HepG2 (cell line): ENCODE results near the gene SGF29. TPM values are rescaled to one million over a fixed set of nuclear protein-coding genes. Genes with fewer than 3 reads are reported as not detected.
A peak's percentile ranks its signal among the peaks of the same experiment; 100 is the strongest.

Experiments used
- ATAC-seq: fragments of 200-7000 bp; cut with Tn5 transposase; 3 replicates; pipeline ENCODE4 v1.9.1; 2020; ENCODE audit warnings: mild to moderate bottlenecking, moderate library complexity
- BruUV-seq: library from RNA; stranded (reverse); fragments of 400-500 nt; replicated peaks from 2 replicates; lab custom pipeline; 2021; lab: Mats Ljungman, UMichigan
- CTCF ChIA-PET: fragments of 300-600 bp; formaldehyde crosslinking; extraction: SDS; loops from one replicate; lab custom pipeline; 2021; ENCODE audit warnings: low total read pairs, inconsistent platforms, low intra/inter-chr PET ratio; lab: Yijun Ruan, JAX
- POLR2A ChIA-PET: fragments of 350-600 bp; sonication (Branson Sonifier 250); formaldehyde crosslinking; loops from one replicate; lab custom pipeline; 2020; ENCODE audit warnings: antibody characterized with exemption, inconsistent platforms; lab: Yijun Ruan, JAX
- DNase-seq: peaks from one replicate; pipeline ENCODE4 v3.0.0-alpha.2; 2015; ENCODE audit warnings: low spot score
- FAIRE-seq: peaks from 3 replicates; lab custom pipeline; 2011; peaks lifted over from hg19 to GRCh38; lab: Jason Lieb, UNC
- H2AFZ ChIP-seq: one replicate; pipeline ENCODE4 v1.6.1; 2011; ENCODE audit warnings: low read length, inconsistent platforms
- H3K27ac ChIP-seq: fragments of 300-600 bp; 3 replicates; pipeline ENCODE4 v1.8.0; 2011; ENCODE audit warnings: mixed run types, mild to moderate bottlenecking, mixed read lengths, low read length, inconsistent platforms; ENCODE audit not compliant: insufficient read depth; ENCODE audit errors: extremely low read length
- H3K27me3 ChIP-seq, 2 experiments: fragments of 200-600 bp in 1 of 2; 2 replicates in 1 of 2; 3 replicates in 1 of 2; pipeline versions ENCODE4 v1.6.0 to v1.8.0; 2011; ENCODE audit warnings: low read length in 2 of 2, mild to moderate bottlenecking in 2 of 2, moderate library complexity in 2 of 2, inconsistent platforms in 1 of 2; ENCODE audit not compliant: insufficient read depth in 2 of 2, control insufficient read depth in 1 of 2
- H3K36me3 ChIP-seq, 2 experiments: fragments of 200-600 bp in 1 of 2; replicated peaks in 1 of 2; 2 replicates in 1 of 2; 3 replicates in 1 of 2; pipeline versions ENCODE4 v1.5.1 to v1.8.0; 2011; ENCODE audit warnings: low read length in 2 of 2, inconsistent platforms in 1 of 2; ENCODE audit not compliant: insufficient read depth in 2 of 2, control insufficient read depth in 1 of 2
- H3K4me1 ChIP-seq: 2 replicates; pipeline ENCODE4 v1.5.1; 2012; ENCODE audit warnings: low read length, inconsistent platforms; ENCODE audit not compliant: insufficient read depth
- H3K4me2 ChIP-seq: 2 replicates; pipeline ENCODE4 v1.6.0; 2011; ENCODE audit warnings: low read depth, low read length, inconsistent platforms
- H3K4me3 ChIP-seq, 3 experiments: fragments of 200-600 bp in 1 of 3; sonication (generic), shearing (Covaris generic) in 1 of 3; replicated peaks in 1 of 3; 2 replicates each; pipeline ENCODE4 v1.5.1; 2011 to 2016; ENCODE audit warnings: low read length in 3 of 3, inconsistent platforms in 2 of 3, low read depth in 2 of 3, mild to moderate bottlenecking in 2 of 3, control low read depth in 1 of 3, mixed read lengths in 1 of 3; ENCODE audit not compliant: insufficient read depth in 1 of 3
- H3K79me2 ChIP-seq: one replicate; pipeline ENCODE4 v1.6.1; 2011; ENCODE audit warnings: low read length, inconsistent platforms; ENCODE audit not compliant: insufficient read depth
- H3K9ac ChIP-seq: 2 replicates; pipeline ENCODE4 v1.6.0; 2011; ENCODE audit warnings: mild to moderate bottlenecking, low read depth, low read length, inconsistent platforms; ENCODE audit not compliant: insufficient read depth
- H3K9me3 ChIP-seq: 2 replicates; pipeline ENCODE4 v1.5.1; 2012; ENCODE audit warnings: mild to moderate bottlenecking, low read length
- H4K20me1 ChIP-seq: 2 replicates; pipeline ENCODE4 v1.6.0; 2011; ENCODE audit warnings: inconsistent platforms, mild to moderate bottlenecking, low read length, moderate library complexity; ENCODE audit not compliant: insufficient read depth
- ARNT ChIP-seq: fragments of 450-650 bp; IDR thresholded peaks from 2 replicates; pipeline ENCODE4 v1.6.1; 2017
- ARNTL ChIP-seq: sonication (generic); formaldehyde crosslinking; IDR thresholded peaks from 2 replicates; pipeline ENCODE4 v1.4.0; 2020; ENCODE audit warnings: mild to moderate bottlenecking, missing genetic modification reagents
- CENPT ChIP-seq: sonication (generic); formaldehyde crosslinking; IDR thresholded peaks from 2 replicates; pipeline ENCODE4 v1.8.0; 2022; ENCODE audit warnings: low read depth, mild to moderate bottlenecking, moderate library complexity, missing genetic modification reagents
- DR1 ChIP-seq: sonication (generic); formaldehyde crosslinking; IDR thresholded peaks from 2 replicates; pipeline ENCODE4 v1.8.0; 2021; ENCODE audit warnings: mild to moderate bottlenecking, missing genetic modification reagents, inconsistent platforms
- GABPA ChIP-seq, 2 experiments: IDR thresholded peaks; 2 replicates each; pipeline ENCODE4 v1.6.1; 2011 to 2016; ENCODE audit warnings: low read depth in 2 of 2, low read length in 1 of 2, missing biosample characterization in 1 of 2, missing genetic modification characterization in 1 of 2
- HDAC2 ChIP-seq: sonication (generic); formaldehyde crosslinking; IDR thresholded peaks from 2 replicates; pipeline ENCODE4 v1.4.0; 2020; ENCODE audit warnings: missing genetic modification reagents
- HES4 ChIP-seq: sonication (generic); formaldehyde crosslinking; IDR thresholded peaks from 2 replicates; pipeline ENCODE4 v1.9.0; 2021; ENCODE audit warnings: mild to moderate bottlenecking, missing genetic modification reagents, borderline replicate concordance
- HNF4A ChIP-seq: sonication (generic); formaldehyde crosslinking; IDR thresholded peaks from 2 replicates; pipeline ENCODE4 v1.4.0; 2020; ENCODE audit warnings: missing genetic modification reagents
- KDM5B ChIP-seq: sonication (generic); formaldehyde crosslinking; IDR thresholded peaks from 2 replicates; pipeline ENCODE4 v1.4.0; 2020; ENCODE audit warnings: missing genetic modification reagents, mild to moderate bottlenecking, borderline replicate concordance
- LCORL ChIP-seq, 2 experiments: fragments of 450-650 bp in 1 of 2; sonication (generic) in 1 of 2; formaldehyde crosslinking in 1 of 2; IDR thresholded peaks; 2 replicates each; pipeline versions ENCODE4 v1.5.0 to v1.6.1; 2017 to 2020; ENCODE audit warnings: antibody characterized with exemption in 1 of 2, missing genetic modification reagents in 1 of 2
- NRL ChIP-seq: sonication (generic); formaldehyde crosslinking; IDR thresholded peaks from 2 replicates; pipeline ENCODE4 v1.5.0; 2020; ENCODE audit warnings: missing genetic modification reagents, mild to moderate bottlenecking, moderate library complexity, borderline replicate concordance
- SALL1 ChIP-seq: sonication (generic); formaldehyde crosslinking; IDR thresholded peaks from 2 replicates; pipeline ENCODE4 v1.8.0; 2022; ENCODE audit warnings: mild to moderate bottlenecking, missing genetic modification reagents
- ZNF44 ChIP-seq: sonication (generic); formaldehyde crosslinking; IDR thresholded peaks from 2 replicates; pipeline ENCODE4 v1.5.1; 2020; ENCODE audit warnings: mild to moderate bottlenecking, missing genetic modification reagents
- ZNF766 ChIP-seq: sonication (generic); formaldehyde crosslinking; IDR thresholded peaks from 2 replicates; pipeline ENCODE4 v1.5.0; 2020; ENCODE audit warnings: missing genetic modification reagents, borderline replicate concordance
- ZNF776 ChIP-seq: sonication (generic); formaldehyde crosslinking; IDR thresholded peaks from 2 replicates; pipeline ENCODE4 v1.4.0; 2020; ENCODE audit warnings: mild to moderate bottlenecking, missing genetic modification reagents
- ZNF784 ChIP-seq: sonication (generic); formaldehyde crosslinking; IDR thresholded peaks from 2 replicates; pipeline ENCODE4 v1.5.1; 2020; ENCODE audit warnings: missing genetic modification reagents, mild to moderate bottlenecking, borderline replicate concordance
- WGBS: methylation state at CpG from one replicate; pipeline ENCODE4 v1.1.6; 2017; ENCODE audit warnings: low lambda C conversion rate; 5-methylcytosine and 5-hydroxymethylcytosine counted together
- in situ Hi-C: cut with HindIII; loops from 2 replicates; pipeline ENCODE4 v1.10.0; 2017; ENCODE audit warnings: low pct_unique_long_range_greater_than_20kb; ENCODE audit not compliant: extremely low pct_ligation_motif_present
- intact Hi-C: fragments of 100-400 bp; cut with micrococcal nuclease; formaldehyde crosslinking; loops from one replicate; pipeline ENCODE4 v1.10.0; 2022; ENCODE audit not compliant: unreplicated experiment
- polyA plus RNA-seq, 8 experiments: library from polyadenylated mRNA; depleted of rRNA in 3 of 8; stranded (reverse) in 7 of 8; unstranded in 1 of 8; fragments of >200 nt; fragmentation: Illumina TruSeq in 4 of 8; extraction: Trizol in 4 of 8; gene quantifications; 2 replicates each; pipeline versions ENCODE4 v1.2.1 to v1.2.3, GENCODE V29; 2011 to 2016; ENCODE audit warnings: low read depth in 4 of 8, missing spikeins in 1 of 8, mixed read lengths in 1 of 8; ENCODE audit not compliant: insufficient read depth in 1 of 8
- total RNA-seq, 5 experiments: library from RNA; depleted of rRNA; stranded (reverse); fragments of >200 nt; fragmentation: Illumina TruSeq; extraction: Trizol; gene quantifications; 2 replicates each; pipeline ENCODE4 v1.2.3, GENCODE V29; 2016; ENCODE audit warnings: low read depth in 1 of 5
- TF ChIP-seq, protein P1 (sequence below): sonication (generic); formaldehyde crosslinking; conservative IDR thresholded peaks from 2 replicates; pipeline ENCODE4 v1.4.0; 2020; ENCODE audit warnings: mild to moderate bottlenecking, missing genetic modification reagents, moderate library complexity

The SGF29 gene
- total and polyA plus RNA-seq, 2 of the 13 experiments (the other 11 are each of a cell fraction or from before 2014, with no cell fraction given), result 5.0 to 29.4 TPM

DNA sequence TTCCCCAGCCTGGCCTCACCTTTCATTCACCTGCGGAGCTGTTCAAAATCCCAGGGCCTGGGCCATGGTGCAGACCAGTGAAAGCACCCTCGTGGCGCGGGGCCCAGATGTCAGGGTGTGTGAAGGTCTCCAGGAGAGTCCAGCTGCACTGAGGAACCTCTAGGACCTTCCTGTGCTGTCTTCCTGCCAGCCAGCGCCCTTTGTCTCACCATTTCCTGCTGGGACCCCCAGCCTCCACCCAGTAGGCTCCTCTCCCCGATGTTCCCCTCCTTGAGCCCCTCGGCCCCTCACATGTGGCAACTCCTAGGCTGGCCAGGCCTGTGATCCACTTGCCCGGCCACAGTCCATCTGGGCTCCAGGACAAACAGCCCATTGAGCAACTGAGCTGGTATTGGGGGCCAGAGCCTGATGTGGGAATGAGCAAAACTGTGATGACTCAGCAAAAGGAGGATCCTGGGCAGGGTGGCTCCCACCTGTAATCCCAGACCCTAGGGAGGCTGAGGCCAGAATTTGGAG is 42.5 kb downstream of the SGF29 start:
- peaks cover 0 to 11% of the 10 kb centered on the region in 2 experiments; a peak in 3 of 5 replicates for H3K36me3 ChIP-seq
- ChIA-PET CTCF (no interaction called here), POLR2A (interaction anchor here (0.6 to 3.3 kb wide), 13 partner anchors 10 to 104 kb away, joined by 3 to 175 read pairs (median 7); partner anchors contain the start of genes CLN3, NUPR1, SGF29 and SULT1A1)
- H3K9ac ChIP-seq, result peak overlapping the region; percentile 74
- peak overlapping the region; percentile 88 for H3K4me2 ChIP-seq
- no peaks in the 10 kb centered on the region for H4K20me1 ChIP-seq
- peak overlapping the region; percentile 66 to 80 (median 69) for H3K4me3 ChIP-seq
- intact Hi-C loops (no loop called here), in situ Hi-C loops (no loop called here)
- no TSS peak for BruUV-seq
- DNase-seq (peak; percentile 72), ATAC-seq (peak; percentile 3; the same call in 2 of the 3 replicates), FAIRE-seq (no peak)
- peaks cover 6% of the 10 kb centered on the region for H3K79me2 ChIP-seq
- H3K9me3 ChIP-seq, result no peaks in the 10 kb centered on the region
- peak overlapping the region; percentile 81 for H3K27ac ChIP-seq
- peaks cover 50% of the 10 kb centered on the region for H3K4me1 ChIP-seq
- no peaks in the 10 kb centered on the region for H3K27me3 ChIP-seq
- H2AFZ ChIP-seq, result no peak overlapping the region
- WGBS, result 9% methylated on average over 6 of the region's 8 CpGs
- TF ChIP-seq ARNT (no peak), CENPT (0 out of 2 replicates have a peak, but pooled peaks have one; percentile 20), ZNF766 (CRISPR knock-in tag) (peak; percentile 61; the same call in 1 of the 2 replicates), HNF4A (CRISPR knock-in tag) (peak; percentile 48; the same call in 1 of the 2 replicates), ZNF44 (CRISPR knock-in tag) (0 out of 2 replicates have a peak, but pooled peaks have one; percentile 55), NRL (CRISPR knock-in tag) (peak; percentile 74; the same call in 1 of the 2 replicates), SALL1 (CRISPR knock-in tag) (peak; percentile 59), KDM5B (CRISPR knock-in tag) (peak; percentile 87), HES4 (CRISPR knock-in tag) (no peak), ZNF776 (CRISPR knock-in tag) (0 out of 2 replicates have a peak, but pooled peaks have one; percentile 28), HDAC2 (CRISPR knock-in tag) (peak; percentile 42; the same call in 1 of the 2 replicates), LCORL (IDR thresholded peaks at IDR 0.05) (no peak), LCORL (CRISPR knock-in tag; IDR thresholded peaks at IDR 0.05) (peak; percentile 72), ZNF784 (CRISPR knock-in tag) (no peak), ARNTL (CRISPR knock-in tag) (0 out of 2 replicates have a peak, but pooled peaks have one; percentile 6), DR1 (CRISPR knock-in tag) (0 out of 2 replicates have a peak, but pooled peaks have one; percentile 56), GABPA (IDR thresholded peaks at IDR 0.05; ENCODE audit: low read depth, low read length) (no peak), GABPA (CRISPR knock-in tag; IDR thresholded peaks at IDR 0.05; ENCODE audit: low read depth) (no peak)
- TF ChIP-seq, protein P1, sequence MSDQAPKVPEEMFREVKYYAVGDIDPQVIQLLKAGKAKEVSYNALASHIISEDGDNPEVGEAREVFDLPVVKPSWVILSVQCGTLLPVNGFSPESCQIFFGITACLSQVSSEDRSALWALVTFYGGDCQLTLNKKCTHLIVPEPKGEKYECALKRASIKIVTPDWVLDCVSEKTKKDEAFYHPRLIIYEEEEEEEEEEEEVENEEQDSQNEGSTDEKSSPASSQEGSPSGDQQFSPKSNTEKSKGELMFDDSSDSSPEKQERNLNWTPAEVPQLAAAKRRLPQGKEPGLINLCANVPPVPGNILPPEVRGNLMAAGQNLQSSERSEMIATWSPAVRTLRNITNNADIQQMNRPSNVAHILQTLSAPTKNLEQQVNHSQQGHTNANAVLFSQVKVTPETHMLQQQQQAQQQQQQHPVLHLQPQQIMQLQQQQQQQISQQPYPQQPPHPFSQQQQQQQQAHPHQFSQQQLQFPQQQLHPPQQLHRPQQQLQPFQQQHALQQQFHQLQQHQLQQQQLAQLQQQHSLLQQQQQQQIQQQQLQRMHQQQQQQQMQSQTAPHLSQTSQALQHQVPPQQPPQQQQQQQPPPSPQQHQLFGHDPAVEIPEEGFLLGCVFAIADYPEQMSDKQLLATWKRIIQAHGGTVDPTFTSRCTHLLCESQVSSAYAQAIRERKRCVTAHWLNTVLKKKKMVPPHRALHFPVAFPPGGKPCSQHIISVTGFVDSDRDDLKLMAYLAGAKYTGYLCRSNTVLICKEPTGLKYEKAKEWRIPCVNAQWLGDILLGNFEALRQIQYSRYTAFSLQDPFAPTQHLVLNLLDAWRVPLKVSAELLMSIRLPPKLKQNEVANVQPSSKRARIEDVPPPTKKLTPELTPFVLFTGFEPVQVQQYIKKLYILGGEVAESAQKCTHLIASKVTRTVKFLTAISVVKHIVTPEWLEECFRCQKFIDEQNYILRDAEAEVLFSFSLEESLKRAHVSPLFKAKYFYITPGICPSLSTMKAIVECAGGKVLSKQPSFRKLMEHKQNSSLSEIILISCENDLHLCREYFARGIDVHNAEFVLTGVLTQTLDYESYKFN, result peak; percentile 38; the same call in 1 of the 2 replicates
